CD4-positive, CD25-positive, alpha-beta regulatory T cell (primary cell): ENCODE results near the gene MS4A12. TPM values are rescaled to one million over a fixed set of nuclear protein-coding genes. Genes with fewer than 3 reads are reported as not detected.
"Not testable (repeated sequence)": the region's sequence is repeated elsewhere in the genome, so short reads cannot be mapped to it uniquely, and the experiment has no call there.

Source experiments
- ATAC-seq, 2 donors: fragments of 150-1000 bp; cut with Tn5 transposase; one replicate each; pipeline ENCODE4 v1.10.0; 2021; ENCODE audit warnings: low read depth in 2 of 2, moderate number of reproducible peaks in 2 of 2, moderate library complexity in 1 of 2
- DNase-seq, 3 donors: peaks; one replicate each; pipeline versions ENCODE4 v3.0.0 to v3.0.0-alpha.2; 2012 to 2022; ENCODE audit warnings: mixed read lengths in 1 of 3
- H3K27ac ChIP-seq: one replicate; pipeline ENCODE4 v1.7.0; 2013; ENCODE audit warnings: mild to moderate bottlenecking, low read length; ENCODE audit not compliant: insufficient read depth, poor library complexity, severe bottlenecking
- H3K27me3 ChIP-seq: one replicate; pipeline ENCODE4 v1.7.0; 2013; ENCODE audit warnings: low read length; ENCODE audit not compliant: control insufficient read depth, insufficient read depth
- H3K36me3 ChIP-seq: one replicate; pipeline ENCODE4 v1.7.0; 2013; ENCODE audit warnings: mild to moderate bottlenecking, low read length, moderate library complexity; ENCODE audit not compliant: control insufficient read depth, insufficient read depth
- H3K4me1 ChIP-seq: 2 replicates; pipeline ENCODE4 v1.7.0; 2013; ENCODE audit warnings: mild to moderate bottlenecking, low read length; ENCODE audit not compliant: insufficient read depth, control insufficient read depth, poor library complexity, severe bottlenecking
- H3K4me3 ChIP-seq: one replicate; pipeline ENCODE4 v1.7.0; 2013; ENCODE audit warnings: low read depth, mild to moderate bottlenecking, low read length, moderate library complexity
- H3K9me3 ChIP-seq, 2 experiments: 1 replicate in 1 of 2; 2 replicates in 1 of 2; pipeline ENCODE4 v1.7.0; 2013; ENCODE audit warnings: low read length in 2 of 2, mild to moderate bottlenecking in 1 of 2, moderate library complexity in 1 of 2; ENCODE audit not compliant: control insufficient read depth in 2 of 2
- H3K27ac Mint-ChIP-seq, 3 donors: one replicate each; pipeline ENCODE4 v1.8.0; 2020 to 2022; ENCODE audit warnings: mild to moderate bottlenecking in 3 of 3, mixed read lengths in 3 of 3, moderate library complexity in 2 of 3
- H3K27me3 Mint-ChIP-seq: one replicate; pipeline ENCODE4 v1.8.0; 2022; ENCODE audit warnings: mild to moderate bottlenecking, mixed read lengths
- H3K36me3 Mint-ChIP-seq: one replicate; pipeline ENCODE4 v1.8.0; 2020; ENCODE audit warnings: mixed read lengths
- H3K4me1 Mint-ChIP-seq, 4 donors: one replicate each; pipeline ENCODE4 v1.8.0; 2020 to 2022; ENCODE audit warnings: mixed read lengths in 4 of 4, mild to moderate bottlenecking in 1 of 4
- H3K4me3 Mint-ChIP-seq, 4 donors: one replicate each; pipeline ENCODE4 v1.8.0; 2020 to 2022; ENCODE audit warnings: mild to moderate bottlenecking in 4 of 4, mixed read lengths in 4 of 4, moderate library complexity in 3 of 4
- H3K9me3 Mint-ChIP-seq, 7 donors: one replicate each; pipeline ENCODE4 v1.8.0; 2020 to 2022; ENCODE audit warnings: mixed read lengths in 7 of 7, mild to moderate bottlenecking in 3 of 7, moderate library complexity in 2 of 7
- polyA plus RNA-seq, 4 donors: library from polyadenylated mRNA; unstranded; fragments of 300-500 nt; fragmentation: Illumina TruSeq; gene quantifications; one replicate each; pipeline ENCODE4 v1.2.3, GENCODE V29; 2021
- total RNA-seq: library from RNA; stranded (reverse); gene quantifications from one replicate; pipeline ENCODE4 v1.2.3, GENCODE V29; 2022

Gene MS4A12
- total and polyA plus RNA-seq, 5 donors from 2014 or later, result not detected

DNA sequence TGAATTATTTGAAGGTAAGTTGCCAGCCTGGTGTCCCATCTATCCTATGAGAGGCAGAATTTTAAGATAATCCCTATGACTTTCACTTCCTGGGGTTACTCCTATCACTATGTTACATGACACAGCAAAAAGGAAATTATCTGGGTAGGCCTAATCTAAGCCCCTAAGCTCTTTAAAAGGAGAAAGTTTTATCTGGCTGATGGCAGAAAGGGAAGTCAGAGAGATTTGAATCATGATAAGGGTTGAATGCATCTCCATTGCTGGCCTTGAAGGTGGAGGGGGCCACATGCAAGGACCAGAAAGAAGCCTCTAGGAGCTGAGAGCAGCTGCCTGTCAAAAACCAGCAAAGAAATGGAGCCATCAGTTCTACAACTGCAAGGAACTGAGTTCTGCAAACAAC is 46.0 kb downstream of the MS4A12 start:
- not testable (repeated sequence) for H3K4me1 ChIP-seq, H3K27me3 Mint-ChIP-seq, H3K4me3 ChIP-seq, H3K27ac Mint-ChIP-seq, H3K4me3 Mint-ChIP-seq, H3K36me3 ChIP-seq, H3K27ac ChIP-seq, DNase-seq, H3K36me3 Mint-ChIP-seq, H3K27me3 ChIP-seq, H3K9me3 Mint-ChIP-seq, H3K9me3 ChIP-seq, ATAC-seq, H3K4me1 Mint-ChIP-seq

DNA sequence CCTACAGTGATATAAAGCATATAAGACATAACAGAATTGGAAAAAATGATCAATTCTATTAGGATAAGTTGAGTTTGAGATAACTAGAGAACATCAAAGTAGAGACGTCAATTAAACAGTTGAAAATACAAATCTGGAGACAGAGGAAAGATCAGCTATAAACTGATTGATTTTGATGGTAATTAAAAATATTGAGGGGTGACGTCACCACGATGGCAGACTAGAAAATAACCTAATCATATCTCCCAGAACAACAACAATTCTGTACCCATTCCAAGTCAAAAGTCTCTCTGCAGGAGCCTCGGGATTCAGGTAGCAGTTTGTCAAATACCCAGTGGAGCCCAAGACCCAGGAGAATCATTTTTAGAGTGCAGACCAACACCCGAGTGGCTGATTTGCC is 51.5 kb downstream of the MS4A12 start:
- peaks cover 5% of the 10 kb centered on the region for H3K27me3 Mint-ChIP-seq
- no peaks in the 10 kb centered on the region for H3K36me3 ChIP-seq
- DNase-seq (no peak), ATAC-seq (no peak)
- H3K4me1 ChIP-seq, result no peaks in the 10 kb centered on the region
- H3K36me3 Mint-ChIP-seq, result peaks cover 3% of the 10 kb centered on the region
- no peak overlapping the region for H3K27ac ChIP-seq
- no peaks in the 10 kb centered on the region for H3K27me3 ChIP-seq
- no peaks in the 10 kb centered on the region for H3K4me1 Mint-ChIP-seq
- H3K4me3 Mint-ChIP-seq, result no peak overlapping the region
- H3K9me3 ChIP-seq, result no peaks in the 10 kb centered on the region
- H3K9me3 Mint-ChIP-seq, result peaks cover 0 to 5% (median 3%) of the 10 kb centered on the region in 7 donors
- no peak overlapping the region for H3K4me3 ChIP-seq
- H3K27ac Mint-ChIP-seq, result no peak overlapping the region

Other genes with a start within 250 kb of the MS4A12 start
- gene MS4A4E, start 249.6 kb upstream of the MS4A12 start, total RNA-seq, result 1.0 TPM
- not detected for gene MS4A4E, start 249.6 kb upstream of the MS4A12 start, polyA plus RNA-seq
- not detected for gene MS4A4A, start 212.1 kb upstream of the MS4A12 start, total RNA-seq
- gene MS4A4A, start 212.1 kb upstream of the MS4A12 start, polyA plus RNA-seq, result not detected
- not detected for gene MS4A6E, start 165.5 kb upstream of the MS4A12 start, total RNA-seq
- gene MS4A6E, start 165.5 kb upstream of the MS4A12 start, polyA plus RNA-seq, result not detected
- 0.86 TPM for gene MS4A7, start 114.2 kb upstream of the MS4A12 start, total RNA-seq
- gene MS4A7, start 114.2 kb upstream of the MS4A12 start, polyA plus RNA-seq, result under 1 TPM in 2 of 4 donors, not detected in 2; 0.40 to 0.83 TPM
- not detected for gene MS4A14, start 96.3 kb upstream of the MS4A12 start, total RNA-seq
- gene MS4A14, start 96.3 kb upstream of the MS4A12 start, polyA plus RNA-seq, result not detected
- gene MS4A5, start 63.2 kb upstream of the MS4A12 start, total RNA-seq, result not detected
- gene MS4A5, start 63.2 kb upstream of the MS4A12 start, polyA plus RNA-seq, result not detected
- 0.79 TPM for gene MS4A1, start 36.9 kb upstream of the MS4A12 start, total RNA-seq
- gene MS4A1, start 36.9 kb upstream of the MS4A12 start, polyA plus RNA-seq, result 1 to 10 TPM in 3 of 4 donors, under 1 TPM in 1; 0.52 to 3.6 (median 1.3) TPM
- gene MS4A13, start 22.6 kb downstream of the MS4A12 start, total RNA-seq, result not detected
- not detected for gene MS4A13, start 22.6 kb downstream of the MS4A12 start, polyA plus RNA-seq
- gene MS4A8, start 206.8 kb downstream of the MS4A12 start, total RNA-seq, result not detected
- gene MS4A8, start 206.8 kb downstream of the MS4A12 start, polyA plus RNA-seq, result not detected
- gene MS4A18, start 231.9 kb downstream of the MS4A12 start, total RNA-seq, result not detected
- not detected for gene MS4A18, start 231.9 kb downstream of the MS4A12 start, polyA plus RNA-seq